GM23338 (cell line): Measurements from ENCODE around the gene HTR4. TPM values are rescaled to one million over a fixed set of nuclear protein-coding genes. Genes with fewer than 3 reads are reported as not detected.

Experiments
- ATAC-seq: fragments of 200-7000 bp; cut with Tn5 transposase; 3 replicates; pipeline ENCODE4 v1.9.1; 2020
- DNase-seq: peaks from one replicate; pipeline ENCODE4 v3.0.0-alpha.2; 2015; ENCODE audit warnings: low spot score
- H2AFZ ChIP-seq: fragments of 200-600 bp; sonication (generic); 2 replicates; pipeline ENCODE4 v1.8.0; 2016; ENCODE audit warnings: antibody characterized with exemption, mild to moderate bottlenecking, moderate library complexity
- H3F3A ChIP-seq: fragments of 200-600 bp; sonication (generic); replicated peaks from 2 replicates; pipeline ENCODE4 v1.8.0; 2017; ENCODE audit warnings: antibody characterized with exemption, mixed run types, low read depth
- H3K27ac ChIP-seq: fragments of 200-600 bp; sonication (generic); 2 replicates; pipeline ENCODE4 v1.6.1; 2016; ENCODE audit warnings: low read depth
- H3K27me3 ChIP-seq: fragments of 200-600 bp; sonication (generic); 2 replicates; pipeline ENCODE4 v1.8.0; 2016; ENCODE audit warnings: mild to moderate bottlenecking, mixed run types, moderate library complexity; ENCODE audit not compliant: insufficient read depth
- H3K36me3 ChIP-seq: fragments of 200-600 bp; sonication (generic); 2 replicates; pipeline ENCODE4 v1.8.0; 2016; ENCODE audit warnings: mild to moderate bottlenecking; ENCODE audit not compliant: insufficient read depth
- H3K4me1 ChIP-seq: fragments of 200-600 bp; sonication (generic); 2 replicates; pipeline ENCODE4 v1.8.0; 2016; ENCODE audit warnings: mild to moderate bottlenecking, moderate library complexity; ENCODE audit not compliant: insufficient read depth
- H3K4me2 ChIP-seq: fragments of 200-600 bp; sonication (generic); 2 replicates; pipeline ENCODE4 v1.7.1; 2017; ENCODE audit warnings: mixed run types
- H3K4me3 ChIP-seq: fragments of 200-600 bp; sonication (generic); 2 replicates; pipeline ENCODE4 v1.6.1; 2016; ENCODE audit warnings: mixed run types
- H3K79me2 ChIP-seq: fragments of 200-600 bp; sonication (generic); replicated peaks from 2 replicates; pipeline ENCODE4 v1.8.0; 2017; ENCODE audit warnings: mild to moderate bottlenecking; ENCODE audit not compliant: insufficient read depth
- H3K9me2 ChIP-seq: fragments of 200-600 bp; sonication (generic); 2 replicates; pipeline ENCODE4 v1.8.0; 2017; ENCODE audit not compliant: insufficient read depth
- H4K20me1 ChIP-seq: fragments of 200-600 bp; sonication (generic); replicated peaks from 2 replicates; pipeline ENCODE4 v1.8.0; 2017; ENCODE audit warnings: mild to moderate bottlenecking; ENCODE audit not compliant: insufficient read depth
- H3K27ac Mint-ChIP-seq: 2 replicates; pipeline ENCODE4 v1.8.0; 2020; ENCODE audit warnings: inconsistent platforms, mild to moderate bottlenecking, moderate library complexity, mixed read lengths
- H3K27me3 Mint-ChIP-seq: 3 replicates; pipeline ENCODE4 v1.8.0; 2022; ENCODE audit warnings: low read depth, mild to moderate bottlenecking, moderate library complexity, mixed read lengths, inconsistent platforms; ENCODE audit not compliant: insufficient read depth, poor library complexity
- H3K36me3 Mint-ChIP-seq: 3 replicates; pipeline ENCODE4 v1.8.0; 2021; ENCODE audit warnings: low read depth, mild to moderate bottlenecking, inconsistent platforms, moderate library complexity, mixed read lengths
- H3K4me1 Mint-ChIP-seq: 3 replicates; pipeline ENCODE4 v1.8.0; 2020; ENCODE audit warnings: mild to moderate bottlenecking, inconsistent platforms, mixed read lengths
- H3K4me3 Mint-ChIP-seq: 3 replicates; pipeline ENCODE4 v1.8.0; 2021; ENCODE audit warnings: moderate library complexity, mild to moderate bottlenecking, inconsistent platforms, mixed read lengths
- H3K9me3 Mint-ChIP-seq: 3 replicates; pipeline ENCODE4 v1.8.0; 2020; ENCODE audit warnings: moderate library complexity, mild to moderate bottlenecking, inconsistent platforms, mixed read lengths
- CREB1 ChIP-seq: fragments of 250-450 bp; sonication (Bioruptor Pico); IDR thresholded peaks from 2 replicates; pipeline ENCODE4 v1.5.0; 2020; ENCODE audit warnings: low read depth, mild to moderate bottlenecking, moderate library complexity
- JUNB ChIP-seq: IDR thresholded peaks from one replicate; pipeline ENCODE4 v1.6.1; 2016; ENCODE audit warnings: antibody characterized with exemption; ENCODE audit not compliant: unreplicated experiment
- NANOG ChIP-seq: IDR thresholded peaks from 2 replicates; pipeline ENCODE4 v1.6.1; 2016; ENCODE audit warnings: antibody characterized with exemption, borderline replicate concordance
- POLR2AphosphoS5 ChIP-seq: IDR thresholded peaks from 2 replicates; pipeline ENCODE4 v1.6.1; 2016; ENCODE audit warnings: antibody characterized with exemption, low read depth
- STAT1 ChIP-seq: IDR thresholded peaks from one replicate; pipeline ENCODE4 v1.6.1; 2016; ENCODE audit warnings: antibody characterized with exemption; ENCODE audit not compliant: unreplicated experiment
- ZNF114 ChIP-seq: fragments of 250-450 bp; sonication (Bioruptor Pico); IDR thresholded peaks from 2 replicates; pipeline ENCODE4 v1.5.0; 2020; ENCODE audit warnings: mild to moderate bottlenecking, moderate library complexity
- ZNF331 ChIP-seq: fragments of 250-450 bp; sonication (Bioruptor Pico); IDR thresholded peaks from 2 replicates; pipeline ENCODE4 v1.5.0; 2020; ENCODE audit warnings: low read depth, mild to moderate bottlenecking, moderate library complexity
- polyA plus RNA-seq: library from polyadenylated mRNA; unstranded; fragments of >200 nt; fragmentation: Nextera tagmentation; extraction: Ambion mirVana; gene quantifications from 2 replicates; pipeline ENCODE4 v1.2.1, GENCODE V29; 2016
- total RNA-seq: library from RNA; depleted of rRNA; stranded (reverse); fragments of >200 nt; shearing (Covaris generic); gene quantifications from 2 replicates; pipeline ENCODE4 v1.2.3, GENCODE V29; 2014
- TF ChIP-seq, protein P1 (sequence below): IDR thresholded peaks from one replicate; pipeline ENCODE4 v1.6.1; 2018; ENCODE audit warnings: antibody characterized with exemption; ENCODE audit not compliant: unreplicated experiment
- TF ChIP-seq, protein P2 (sequence below): fragments of 250-450 bp; sonication (Bioruptor Pico); IDR thresholded peaks from 2 replicates; pipeline ENCODE4 v1.5.0; 2020; ENCODE audit warnings: mild to moderate bottlenecking, moderate library complexity

Gene HTR4
- total and polyA plus RNA-seq, 2 experiments from 2014 or later = 0.10 TPM; not detected in 1

DNA sequence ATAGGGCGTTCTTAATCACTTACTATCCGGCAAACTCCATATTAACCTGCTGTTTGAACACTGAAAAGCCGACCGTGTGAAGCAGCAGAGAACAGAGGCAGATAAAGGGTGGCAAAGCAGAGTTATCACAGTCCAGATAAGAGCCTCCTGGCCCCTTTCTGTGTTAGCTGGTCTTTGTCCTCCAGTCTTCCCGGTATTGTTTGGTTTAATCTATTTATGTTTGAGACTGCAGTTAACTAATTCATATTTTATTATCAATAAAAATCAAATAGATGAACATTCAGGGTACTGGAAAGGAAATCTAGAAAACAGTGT is 6.0 kb upstream of the HTR4 start:
- no peak overlapping the region for H3K27ac ChIP-seq
- Mint-ChIP-seq H3K4me3 (no peak overlapping the region), H3K36me3 (no peaks in the 10 kb centered on the region), H3K9me3 (no peaks in the 10 kb centered on the region), H3K27ac (no peak overlapping the region), H3K4me1 (peaks cover 7% of the 10 kb centered on the region), H3K27me3 (peaks cover 3% of the 10 kb centered on the region)
- no peaks in the 10 kb centered on the region for H3K79me2 ChIP-seq
- H3K4me3 ChIP-seq = no peak overlapping the region
- no peaks in the 10 kb centered on the region for H4K20me1 ChIP-seq
- peaks cover 9% of the 10 kb centered on the region; the same call in 1 of the 2 replicates for H3K4me1 ChIP-seq
- no peak overlapping the region for H2AFZ ChIP-seq
- ATAC-seq = no peak
- no peak overlapping the region for H3K4me2 ChIP-seq
- no peaks in the 10 kb centered on the region for H3K9me2 ChIP-seq
- H3K36me3 ChIP-seq = no peaks in the 10 kb centered on the region
- DNase-seq = no peak
- TF ChIP-seq CREB1 (CRISPR knock-in tag) = no peak
- TF ChIP-seq STAT1 = no peak
- no peak for TF ChIP-seq JUNB
- no peak for TF ChIP-seq POLR2AphosphoS5
- TF ChIP-seq NANOG = no peak
- TF ChIP-seq ZNF114 = no peak
- TF ChIP-seq, protein P1, sequence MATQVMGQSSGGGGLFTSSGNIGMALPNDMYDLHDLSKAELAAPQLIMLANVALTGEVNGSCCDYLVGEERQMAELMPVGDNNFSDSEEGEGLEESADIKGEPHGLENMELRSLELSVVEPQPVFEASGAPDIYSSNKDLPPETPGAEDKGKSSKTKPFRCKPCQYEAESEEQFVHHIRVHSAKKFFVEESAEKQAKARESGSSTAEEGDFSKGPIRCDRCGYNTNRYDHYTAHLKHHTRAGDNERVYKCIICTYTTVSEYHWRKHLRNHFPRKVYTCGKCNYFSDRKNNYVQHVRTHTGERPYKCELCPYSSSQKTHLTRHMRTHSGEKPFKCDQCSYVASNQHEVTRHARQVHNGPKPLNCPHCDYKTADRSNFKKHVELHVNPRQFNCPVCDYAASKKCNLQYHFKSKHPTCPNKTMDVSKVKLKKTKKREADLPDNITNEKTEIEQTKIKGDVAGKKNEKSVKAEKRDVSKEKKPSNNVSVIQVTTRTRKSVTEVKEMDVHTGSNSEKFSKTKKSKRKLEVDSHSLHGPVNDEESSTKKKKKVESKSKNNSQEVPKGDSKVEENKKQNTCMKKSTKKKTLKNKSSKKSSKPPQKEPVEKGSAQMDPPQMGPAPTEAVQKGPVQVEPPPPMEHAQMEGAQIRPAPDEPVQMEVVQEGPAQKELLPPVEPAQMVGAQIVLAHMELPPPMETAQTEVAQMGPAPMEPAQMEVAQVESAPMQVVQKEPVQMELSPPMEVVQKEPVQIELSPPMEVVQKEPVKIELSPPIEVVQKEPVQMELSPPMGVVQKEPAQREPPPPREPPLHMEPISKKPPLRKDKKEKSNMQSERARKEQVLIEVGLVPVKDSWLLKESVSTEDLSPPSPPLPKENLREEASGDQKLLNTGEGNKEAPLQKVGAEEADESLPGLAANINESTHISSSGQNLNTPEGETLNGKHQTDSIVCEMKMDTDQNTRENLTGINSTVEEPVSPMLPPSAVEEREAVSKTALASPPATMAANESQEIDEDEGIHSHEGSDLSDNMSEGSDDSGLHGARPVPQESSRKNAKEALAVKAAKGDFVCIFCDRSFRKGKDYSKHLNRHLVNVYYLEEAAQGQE = no peak
- no peak for TF ChIP-seq ZNF331 (CRISPR knock-in tag)
- TF ChIP-seq, protein P2, sequence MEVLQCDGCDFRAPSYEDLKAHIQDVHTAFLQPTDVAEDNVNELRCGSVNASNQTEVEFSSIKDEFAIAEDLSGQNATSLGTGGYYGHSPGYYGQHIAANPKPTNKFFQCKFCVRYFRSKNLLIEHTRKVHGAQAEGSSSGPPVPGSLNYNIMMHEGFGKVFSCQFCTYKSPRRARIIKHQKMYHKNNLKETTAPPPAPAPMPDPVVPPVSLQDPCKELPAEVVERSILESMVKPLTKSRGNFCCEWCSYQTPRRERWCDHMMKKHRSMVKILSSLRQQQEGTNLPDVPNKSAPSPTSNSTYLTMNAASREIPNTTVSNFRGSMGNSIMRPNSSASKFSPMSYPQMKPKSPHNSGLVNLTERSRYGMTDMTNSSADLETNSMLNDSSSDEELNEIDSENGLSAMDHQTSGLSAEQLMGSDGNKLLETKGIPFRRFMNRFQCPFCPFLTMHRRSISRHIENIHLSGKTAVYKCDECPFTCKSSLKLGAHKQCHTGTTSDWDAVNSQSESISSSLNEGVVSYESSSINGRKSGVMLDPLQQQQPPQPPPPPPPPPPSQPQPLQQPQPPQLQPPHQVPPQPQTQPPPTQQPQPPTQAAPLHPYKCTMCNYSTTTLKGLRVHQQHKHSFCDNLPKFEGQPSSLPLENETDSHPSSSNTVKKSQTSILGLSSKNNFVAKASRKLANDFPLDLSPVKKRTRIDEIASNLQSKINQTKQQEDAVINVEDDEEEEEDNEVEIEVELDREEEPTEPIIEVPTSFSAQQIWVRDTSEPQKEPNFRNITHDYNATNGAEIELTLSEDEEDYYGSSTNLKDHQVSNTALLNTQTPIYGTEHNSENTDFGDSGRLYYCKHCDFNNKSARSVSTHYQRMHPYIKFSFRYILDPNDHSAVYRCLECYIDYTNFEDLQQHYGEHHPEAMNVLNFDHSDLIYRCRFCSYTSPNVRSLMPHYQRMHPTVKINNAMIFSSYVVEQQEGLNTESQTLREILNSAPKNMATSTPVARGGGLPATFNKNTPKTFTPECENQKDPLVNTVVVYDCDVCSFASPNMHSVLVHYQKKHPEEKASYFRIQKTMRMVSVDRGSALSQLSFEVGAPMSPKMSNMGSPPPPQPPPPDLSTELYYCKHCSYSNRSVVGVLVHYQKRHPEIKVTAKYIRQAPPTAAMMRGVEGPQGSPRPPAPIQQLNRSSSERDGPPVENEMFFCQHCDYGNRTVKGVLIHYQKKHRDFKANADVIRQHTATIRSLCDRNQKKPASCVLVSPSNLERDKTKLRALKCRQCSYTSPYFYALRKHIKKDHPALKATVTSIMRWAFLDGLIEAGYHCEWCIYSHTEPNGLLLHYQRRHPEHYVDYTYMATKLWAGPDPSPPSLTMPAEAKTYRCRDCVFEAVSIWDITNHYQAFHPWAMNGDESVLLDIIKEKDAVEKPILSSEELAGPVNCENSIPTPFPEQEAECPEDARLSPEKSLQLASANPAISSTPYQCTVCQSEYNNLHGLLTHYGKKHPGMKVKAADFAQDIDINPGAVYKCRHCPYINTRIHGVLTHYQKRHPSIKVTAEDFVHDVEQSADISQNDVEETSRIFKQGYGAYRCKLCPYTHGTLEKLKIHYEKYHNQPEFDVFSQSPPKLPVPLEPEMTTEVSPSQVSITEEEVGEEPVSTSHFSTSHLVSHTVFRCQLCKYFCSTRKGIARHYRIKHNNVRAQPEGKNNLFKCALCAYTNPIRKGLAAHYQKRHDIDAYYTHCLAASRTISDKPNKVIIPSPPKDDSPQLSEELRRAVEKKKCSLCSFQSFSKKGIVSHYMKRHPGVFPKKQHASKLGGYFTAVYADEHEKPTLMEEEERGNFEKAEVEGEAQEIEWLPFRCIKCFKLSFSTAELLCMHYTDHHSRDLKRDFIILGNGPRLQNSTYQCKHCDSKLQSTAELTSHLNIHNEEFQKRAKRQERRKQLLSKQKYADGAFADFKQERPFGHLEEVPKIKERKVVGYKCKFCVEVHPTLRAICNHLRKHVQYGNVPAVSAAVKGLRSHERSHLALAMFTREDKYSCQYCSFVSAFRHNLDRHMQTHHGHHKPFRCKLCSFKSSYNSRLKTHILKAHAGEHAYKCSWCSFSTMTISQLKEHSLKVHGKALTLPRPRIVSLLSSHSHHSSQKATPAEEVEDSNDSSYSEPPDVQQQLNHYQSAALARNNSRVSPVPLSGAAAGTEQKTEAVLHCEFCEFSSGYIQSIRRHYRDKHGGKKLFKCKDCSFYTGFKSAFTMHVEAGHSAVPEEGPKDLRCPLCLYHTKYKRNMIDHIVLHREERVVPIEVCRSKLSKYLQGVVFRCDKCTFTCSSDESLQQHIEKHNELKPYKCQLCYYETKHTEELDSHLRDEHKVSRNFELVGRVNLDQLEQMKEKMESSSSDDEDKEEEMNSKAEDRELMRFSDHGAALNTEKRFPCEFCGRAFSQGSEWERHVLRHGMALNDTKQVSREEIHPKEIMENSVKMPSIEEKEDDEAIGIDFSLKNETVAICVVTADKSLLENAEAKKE (CRISPR knock-in tag) = no peak
- no peaks in the 10 kb centered on the region for H3F3A ChIP-seq
- peaks cover 13% of the 10 kb centered on the region for H3K27me3 ChIP-seq
